ENCODE results near the gene PDZRN3. TPM values are rescaled to one million over a fixed set of nuclear protein-coding genes. Genes with fewer than 3 reads are reported as not detected.

The PDZRN3 gene
- total RNA-seq, 1 donor from 2014 or later = 135 TPM

- no peak for DNase-seq (ENCODE audit: low read depth)
Observed at GRCh38 chr3:73398084-73398483, 226.7 kb downstream of the PDZRN3 start.

- DNase-seq (ENCODE audit: low read depth) = no peak
Observed at GRCh38 chr3:73394240-73394639, 230.5 kb downstream of the PDZRN3 start.

- no peak for DNase-seq (ENCODE audit: low read depth)
Observed at GRCh38 chr3:73393005-73393404, 231.7 kb downstream of the PDZRN3 start.

GRCh38 chr3:73391984-73392383 is 232.8 kb downstream of the PDZRN3 start:
- DNase-seq (ENCODE audit: low read depth) = no peak

GRCh38 chr3:73389928-73390327 is 234.8 kb downstream of the PDZRN3 start:
- no peak for DNase-seq (ENCODE audit: low read depth)

- no peak for DNase-seq (ENCODE audit: low read depth)
Observed at GRCh38 chr3:73389117-73389813, 235.5 kb downstream of the PDZRN3 start.

GRCh38 chr3:73385568-73385967 is 239.2 kb downstream of the PDZRN3 start:
- DNase-seq (ENCODE audit: low read depth) = no peak

- DNase-seq (ENCODE audit: low read depth) = no peak
Observed at GRCh38 chr3:73384091-73384906, 240.4 kb downstream of the PDZRN3 start.

GRCh38 chr3:73383470-73384049 is 241.2 kb downstream of the PDZRN3 start:
- DNase-seq (ENCODE audit: low read depth) = no peak

GRCh38 chr3:73381551-73381950 is 243.2 kb downstream of the PDZRN3 start:
- no peak for DNase-seq (ENCODE audit: low read depth)

- DNase-seq (ENCODE audit: low read depth) = no peak
Observed at GRCh38 chr3:73380735-73381532, 243.8 kb downstream of the PDZRN3 start.

- no peak for DNase-seq (ENCODE audit: low read depth)
Observed at GRCh38 chr3:73379465-73379864, 245.3 kb downstream of the PDZRN3 start.

- DNase-seq (ENCODE audit: low read depth) = no peak
Observed at GRCh38 chr3:73378207-73378606, 246.5 kb downstream of the PDZRN3 start.

- peak; percentile 43 for DNase-seq (ENCODE audit: low read depth)
Observed at GRCh38 chr3:73365756-73366397, 258.9 kb downstream of the PDZRN3 start.

- DNase-seq (ENCODE audit: low read depth) = no peak
Observed at GRCh38 chr3:73364517-73364916, 260.2 kb downstream of the PDZRN3 start.

- no peak for DNase-seq (ENCODE audit: low read depth)
Observed at GRCh38 chr3:73363093-73363492, 261.6 kb downstream of the PDZRN3 start.

GRCh38 chr3:73361591-73361990 is 263.1 kb downstream of the PDZRN3 start:
- DNase-seq (ENCODE audit: low read depth) = no peak

- DNase-seq (ENCODE audit: low read depth) = no peak
Observed at GRCh38 chr3:73353649-73354217, 271.0 kb downstream of the PDZRN3 start.

- DNase-seq (ENCODE audit: low read depth) = no peak
Observed at GRCh38 chr3:73352841-73353645, 271.7 kb downstream of the PDZRN3 start.

All from myocyte (in vitro differentiated cells).